DMS153 (cell line): ENCODE data around the gene HYCC2.
"Not testable (repeated sequence)": the region's sequence is repeated elsewhere in the genome, so short reads cannot be mapped to it uniquely, and the experiment has no call there.

ENCODE experiments used
- DNase-seq: peaks from one replicate; lab custom pipeline; 2025; lab: John Stamatoyannopoulos, UW

The HYCC2 gene

DNA sequence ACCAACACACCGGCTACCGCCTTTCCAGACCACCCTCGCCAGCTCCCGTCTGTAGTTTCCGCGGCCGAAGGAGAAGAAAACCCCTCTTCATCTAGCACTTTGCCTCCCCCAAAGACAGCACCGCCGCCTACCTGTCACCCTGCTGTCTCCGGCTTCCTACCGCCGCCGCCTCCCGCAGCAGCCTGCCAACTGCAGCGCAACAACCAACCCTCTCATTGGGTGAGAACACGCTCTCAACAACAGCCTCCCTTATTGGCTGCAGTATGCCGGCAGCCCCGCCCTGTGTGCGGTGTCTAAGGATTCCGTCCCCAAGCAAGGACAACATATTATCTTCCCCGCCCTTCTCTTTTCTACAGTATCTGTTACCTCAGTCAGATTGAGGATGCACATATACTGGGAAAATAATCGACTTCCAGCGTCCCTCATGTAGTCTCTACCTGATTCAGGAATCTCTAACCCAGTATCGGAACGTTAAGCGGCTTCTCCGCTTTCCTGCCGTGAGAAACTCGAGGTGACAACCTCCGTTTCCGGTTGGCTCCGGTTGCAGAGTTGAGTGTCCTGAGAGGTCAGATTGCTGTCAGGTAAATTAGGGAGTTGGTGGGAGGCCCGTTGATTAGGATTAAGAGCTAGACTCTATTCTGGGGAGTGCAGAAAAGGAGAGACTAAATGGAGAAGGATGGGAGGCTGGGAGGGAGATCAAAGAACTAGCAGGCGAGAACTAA, at the start of gene HYCC2, which contains the start of gene NDUFB3:
Gene HYCC2, minus strand, starts transcription at position 193 of the 722 bp plus-strand sequence. CDS start 47,662 bp downstream, outside the sequence.
Gene NDUFB3, plus strand, starts transcription at position 523 of the 722 bp plus-strand sequence. CDS start 6,882 bp downstream, outside the sequence.
- peak; percentile 79 for DNase-seq

- DNase-seq = no peak
Measured at GRCh38 chr2:201118961-201119854, 47.7 kb upstream of the HYCC2 start.

- peak; percentile 84 for DNase-seq
Measured at GRCh38 chr2:201118121-201118960, 46.9 kb upstream of the HYCC2 start.

DNA sequence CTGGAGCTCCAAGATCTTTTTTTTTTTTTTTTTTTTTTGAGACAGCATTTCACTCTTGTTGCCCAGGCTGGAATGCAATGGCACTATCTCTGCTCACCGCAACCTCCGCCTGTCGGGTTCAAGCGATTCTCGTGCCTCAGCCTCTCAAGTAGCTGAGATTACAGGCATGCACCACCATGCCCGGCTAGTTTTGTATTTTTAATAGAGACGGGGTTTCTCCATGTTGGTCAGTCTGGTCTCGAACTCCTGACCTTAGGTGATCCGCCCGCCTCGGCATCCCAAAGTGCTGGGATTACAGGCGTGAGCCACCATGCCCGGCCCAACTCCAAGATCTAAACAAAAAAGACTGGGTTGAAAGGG, 46.2 kb upstream of the HYCC2 start:
- not testable (repeated sequence) for DNase-seq

DNA sequence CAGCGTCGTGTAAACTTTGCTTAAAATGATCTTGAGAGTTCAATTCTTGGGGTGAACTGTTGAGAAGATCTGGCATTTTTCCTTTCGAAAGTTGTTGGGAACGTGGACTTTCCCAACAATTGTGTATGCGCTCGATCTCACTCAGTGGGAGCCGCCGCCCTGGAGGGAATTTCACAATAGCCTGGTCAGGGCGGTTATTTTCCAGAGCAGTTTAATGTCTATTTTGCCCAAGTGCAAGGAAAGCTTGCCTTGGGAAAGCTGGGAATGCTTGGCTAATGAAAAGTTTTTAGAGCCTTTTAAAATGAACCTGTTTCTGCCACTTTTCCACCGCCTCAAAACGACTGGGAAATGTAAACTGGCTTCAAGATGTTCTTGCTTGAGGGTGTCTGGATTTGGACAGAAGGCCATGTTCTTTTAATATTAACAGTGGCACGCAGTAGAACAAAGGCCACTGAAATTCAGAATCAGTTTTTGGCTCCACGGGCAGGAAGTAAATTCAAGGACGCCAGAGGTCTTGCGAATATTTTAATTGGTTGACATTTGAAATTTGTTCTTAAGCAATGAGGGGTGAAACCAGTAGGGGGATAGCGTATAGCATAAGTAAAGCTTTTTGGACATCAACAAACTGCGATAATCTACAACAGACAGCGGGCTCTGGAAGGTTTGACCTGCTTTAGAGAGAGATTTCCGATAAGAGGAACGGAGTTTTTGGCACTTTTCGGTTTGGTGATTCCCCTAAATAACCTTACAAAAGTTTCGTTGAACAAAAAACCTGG, 45.7 kb upstream of the HYCC2 start:
- DNase-seq = peak; percentile 38

GRCh38 chr2:201116115-201116958, 44.9 kb upstream of the HYCC2 start, which contains the start of gene CFLAR:
Gene CFLAR, plus strand, starts transcription at chr2:201116164. Its CDS starts 13,702 bp downstream, at chr2:201129866.
- DNase-seq = peak; percentile 58

GRCh38 chr2:201114846-201115245, 43.4 kb upstream of the HYCC2 start:
- no peak for DNase-seq

GRCh38 chr2:201114350-201114749, 42.9 kb upstream of the HYCC2 start:
- DNase-seq = no peak

DNA sequence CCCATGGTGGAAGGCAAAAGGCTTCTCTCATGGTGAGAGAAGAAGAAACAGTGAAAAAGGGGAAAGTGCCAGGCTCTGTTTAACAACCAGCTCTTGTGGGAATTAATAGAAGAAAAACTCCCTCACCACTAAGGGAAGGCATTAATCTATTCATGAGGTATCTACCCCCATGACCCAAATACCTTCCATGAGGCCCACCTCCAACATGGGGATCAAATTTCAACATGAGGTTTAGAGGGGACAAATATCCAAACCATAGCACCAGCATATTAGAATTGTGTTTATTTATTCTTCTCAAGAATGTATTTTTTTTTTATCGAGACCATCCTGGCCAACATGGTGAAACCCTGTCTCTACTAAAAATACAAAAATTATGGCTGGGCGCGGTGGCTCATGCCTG, 39.6 kb upstream of the HYCC2 start:
- no peak for DNase-seq

DNA sequence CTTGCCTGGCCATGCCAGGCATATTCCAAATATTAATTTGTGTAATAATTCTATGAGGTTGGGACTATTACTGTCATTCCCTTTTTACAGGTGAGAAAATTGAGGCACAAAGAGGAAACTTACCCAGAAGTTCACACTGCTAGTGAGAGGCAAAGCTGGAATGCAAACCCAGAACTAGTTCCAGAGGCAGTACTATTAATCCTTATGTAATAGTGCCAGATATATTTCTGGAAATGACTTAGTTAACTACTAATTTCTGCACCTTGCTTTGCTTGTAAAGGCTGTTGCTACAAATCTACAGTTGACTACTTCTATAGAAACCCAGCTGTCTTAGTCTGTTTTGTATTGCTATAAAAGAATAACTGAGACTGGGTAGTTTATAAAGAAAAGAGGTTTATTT, 39.1 kb upstream of the HYCC2 start:
- DNase-seq = no peak

DNA sequence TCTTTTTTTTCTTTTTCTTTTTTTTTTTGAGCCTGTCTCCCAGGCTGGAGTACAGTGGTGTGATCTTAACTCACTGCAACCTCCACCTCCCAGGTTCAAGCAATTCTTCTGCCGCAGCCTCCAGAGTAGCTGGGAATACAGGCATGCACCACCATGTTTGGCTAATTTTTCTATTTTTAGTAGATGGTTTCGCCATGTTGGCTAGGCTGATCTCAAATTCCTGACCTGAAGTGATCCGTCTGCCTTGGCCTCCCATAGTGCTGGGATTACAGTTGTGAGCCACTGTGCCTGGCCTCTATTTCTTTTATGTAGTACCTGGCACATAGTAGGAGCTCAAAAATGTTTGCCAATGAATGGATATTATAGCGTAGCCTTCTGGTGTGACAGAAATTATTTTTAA, 37.7 kb upstream of the HYCC2 start:
- no peak for DNase-seq

- no peak for DNase-seq
Measured at GRCh38 chr2:201108341-201108740, 36.9 kb upstream of the HYCC2 start.

DNA sequence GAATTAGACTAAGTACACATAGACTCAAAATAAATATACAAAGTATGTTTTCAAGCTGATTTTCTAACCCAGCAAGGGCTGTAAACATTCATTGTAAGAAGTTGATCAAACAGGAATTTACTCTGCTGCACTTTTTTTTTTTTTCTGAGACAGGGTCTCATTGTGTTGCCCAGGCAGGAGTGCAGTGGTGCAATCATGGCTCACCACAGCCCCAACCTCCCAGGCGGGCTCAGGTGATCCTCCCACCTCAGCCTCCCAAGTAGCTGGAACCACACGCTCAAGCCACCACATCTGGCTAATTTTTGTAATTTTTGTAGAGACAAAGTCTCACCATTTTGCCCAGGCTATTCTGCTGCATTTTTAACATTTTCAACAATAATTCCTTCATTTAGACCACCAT, 36.2 kb upstream of the HYCC2 start:
- no peak for DNase-seq

DNA sequence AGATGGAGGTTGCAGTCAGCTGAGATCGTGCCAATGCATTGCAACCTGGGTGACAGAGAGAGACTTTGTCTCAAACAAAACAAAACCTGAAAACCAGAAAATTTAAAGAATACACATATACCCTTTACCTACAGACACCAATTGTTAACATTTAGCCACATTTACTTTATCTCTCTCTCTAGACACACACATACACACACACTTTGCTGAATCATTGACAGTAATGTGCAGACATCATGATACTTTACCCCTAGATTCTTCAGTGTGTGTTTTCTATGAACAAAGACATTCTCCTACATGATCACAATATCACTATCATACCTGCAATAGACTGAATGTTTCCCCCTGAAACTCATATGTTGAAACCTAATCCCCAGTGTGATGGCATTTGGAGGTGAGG, 34.3 kb upstream of the HYCC2 start:
- no peak for DNase-seq

DNA sequence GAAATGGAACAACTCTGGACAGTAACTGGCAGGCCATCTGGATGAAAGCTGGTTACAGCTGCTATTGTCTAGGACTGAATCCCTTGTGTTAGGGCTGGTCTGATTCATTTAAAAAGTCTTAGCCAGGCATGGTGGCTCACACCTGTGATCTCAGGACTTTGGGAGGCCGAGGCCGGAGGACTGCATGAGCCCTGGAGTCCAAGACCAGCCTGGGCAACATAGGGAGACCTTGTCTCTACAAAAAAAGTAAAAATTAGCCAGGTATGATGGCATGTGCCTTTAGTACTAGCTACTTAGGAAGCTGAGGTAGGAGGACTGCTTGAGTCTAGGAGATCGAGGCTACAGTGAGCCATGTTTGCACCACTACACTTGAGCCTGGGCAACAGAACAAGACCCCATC, 29.0 kb upstream of the HYCC2 start:
- no peak for DNase-seq

- no peak for DNase-seq
Measured at GRCh38 chr2:201093573-201093972, 22.1 kb upstream of the HYCC2 start.

DNA sequence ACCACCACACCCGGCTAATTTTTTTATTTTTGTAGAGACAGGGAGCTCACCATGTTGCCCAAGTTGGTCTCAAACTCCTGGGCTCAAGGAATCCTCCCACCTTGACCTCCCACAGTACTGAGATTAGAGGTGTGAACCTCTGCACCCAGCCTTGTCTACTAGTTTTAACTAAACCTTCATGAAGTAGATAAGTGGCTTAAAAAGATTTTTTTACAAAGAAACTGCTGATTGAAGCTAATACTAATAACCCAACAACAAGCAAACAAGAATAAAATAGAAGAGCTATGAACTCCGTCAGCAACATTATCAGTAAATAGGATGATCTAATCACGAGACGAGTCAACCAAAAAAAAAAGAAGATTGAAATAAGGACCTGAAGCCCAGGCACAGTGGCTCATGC, 19.1 kb upstream of the HYCC2 start:
- no peak for DNase-seq

DNA sequence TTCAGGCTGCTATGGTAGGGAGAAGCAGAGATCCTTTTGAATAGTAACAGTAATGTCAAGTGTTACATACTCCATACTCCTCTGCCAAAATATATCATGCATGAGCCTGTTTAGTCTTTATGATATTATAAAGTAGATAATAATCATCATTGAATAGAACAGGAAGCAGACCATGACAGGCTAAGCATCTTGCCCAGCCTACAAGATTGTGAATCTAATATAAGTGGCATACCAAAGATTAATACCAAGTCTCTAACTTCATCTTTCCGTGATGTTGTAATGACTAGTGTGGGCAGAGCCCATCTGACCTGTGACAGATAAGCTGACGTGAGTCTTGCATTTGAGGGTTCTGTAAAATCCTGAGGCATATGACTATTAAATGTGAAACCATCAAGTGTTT, 13.4 kb upstream of the HYCC2 start:
- DNase-seq = no peak

DNA sequence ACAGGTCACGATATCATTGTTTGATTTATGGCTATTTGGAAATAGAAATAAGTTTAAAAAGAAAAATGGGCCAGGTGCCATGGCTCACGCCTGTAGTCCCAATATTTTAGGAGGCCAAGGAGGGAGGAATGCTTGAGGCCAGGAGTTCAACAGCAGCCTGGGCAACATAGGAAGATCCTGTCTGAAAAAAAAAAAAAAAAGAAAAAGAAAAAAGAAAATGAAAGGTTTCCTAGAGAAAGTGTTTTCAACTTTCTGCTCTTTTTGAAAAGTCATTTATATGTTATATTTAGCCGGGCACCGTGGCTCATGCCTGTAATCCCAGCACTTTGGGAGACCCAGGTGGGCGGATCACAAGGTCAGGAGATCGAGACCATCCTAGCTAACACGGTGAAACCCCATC, 3.5 kb upstream of the HYCC2 start:
- DNase-seq = no peak

DNA sequence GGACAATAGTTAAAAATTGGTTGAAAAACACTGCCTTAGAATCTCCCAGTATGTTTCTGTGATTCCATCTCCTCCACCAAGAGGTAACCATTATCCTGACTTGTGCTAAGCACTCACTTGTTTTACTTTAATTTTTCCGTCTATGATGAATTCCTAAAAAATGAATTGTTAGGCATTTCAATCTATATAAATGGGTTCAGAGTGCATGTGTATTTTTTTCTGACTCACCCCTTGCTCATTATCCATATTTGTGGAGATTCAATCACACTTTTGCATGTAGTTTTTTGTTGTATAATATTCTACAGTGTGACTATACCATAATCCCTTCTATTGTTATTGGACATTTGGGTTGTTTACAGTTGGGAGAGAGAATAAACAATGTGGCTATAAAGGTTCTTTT, 1.6 kb upstream of the HYCC2 start:
- DNase-seq = no peak

DNA sequence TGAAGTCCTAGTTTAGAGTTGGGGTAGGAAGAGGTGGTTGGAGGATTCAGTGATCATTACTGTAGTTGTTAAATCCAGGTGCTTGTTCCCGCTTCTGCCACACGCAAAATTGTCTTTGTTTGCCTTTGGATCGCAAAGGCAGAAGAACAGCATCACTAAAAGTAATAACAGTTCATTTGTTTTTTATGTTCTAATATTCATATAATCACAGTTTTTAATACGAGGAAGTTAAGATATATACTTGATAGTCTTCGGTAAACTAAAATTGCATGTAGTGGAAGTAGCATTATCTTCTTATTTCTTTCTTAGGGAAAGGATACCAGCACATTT, 695 bp upstream of the HYCC2 start:
- DNase-seq = no peak
